Measurements from ENCODE around the gene TMEM187.

The TMEM187 gene

GRCh38 chrX:153935326-153935851, 37.2 kb upstream of the TMEM187 start:
- DNase-seq (ENCODE audit: low read depth): no peak

- DNase-seq (ENCODE audit: low read depth): no peak
Observed at GRCh38 chrX:153937056-153937455, 35.5 kb upstream of the TMEM187 start.

- no peak for DNase-seq (ENCODE audit: low read depth)
Observed at GRCh38 chrX:153938226-153938786, 34.2 kb upstream of the TMEM187 start.

- DNase-seq (ENCODE audit: low read depth): no peak
Observed at GRCh38 chrX:153939573-153939972, 33.0 kb upstream of the TMEM187 start.

DNA sequence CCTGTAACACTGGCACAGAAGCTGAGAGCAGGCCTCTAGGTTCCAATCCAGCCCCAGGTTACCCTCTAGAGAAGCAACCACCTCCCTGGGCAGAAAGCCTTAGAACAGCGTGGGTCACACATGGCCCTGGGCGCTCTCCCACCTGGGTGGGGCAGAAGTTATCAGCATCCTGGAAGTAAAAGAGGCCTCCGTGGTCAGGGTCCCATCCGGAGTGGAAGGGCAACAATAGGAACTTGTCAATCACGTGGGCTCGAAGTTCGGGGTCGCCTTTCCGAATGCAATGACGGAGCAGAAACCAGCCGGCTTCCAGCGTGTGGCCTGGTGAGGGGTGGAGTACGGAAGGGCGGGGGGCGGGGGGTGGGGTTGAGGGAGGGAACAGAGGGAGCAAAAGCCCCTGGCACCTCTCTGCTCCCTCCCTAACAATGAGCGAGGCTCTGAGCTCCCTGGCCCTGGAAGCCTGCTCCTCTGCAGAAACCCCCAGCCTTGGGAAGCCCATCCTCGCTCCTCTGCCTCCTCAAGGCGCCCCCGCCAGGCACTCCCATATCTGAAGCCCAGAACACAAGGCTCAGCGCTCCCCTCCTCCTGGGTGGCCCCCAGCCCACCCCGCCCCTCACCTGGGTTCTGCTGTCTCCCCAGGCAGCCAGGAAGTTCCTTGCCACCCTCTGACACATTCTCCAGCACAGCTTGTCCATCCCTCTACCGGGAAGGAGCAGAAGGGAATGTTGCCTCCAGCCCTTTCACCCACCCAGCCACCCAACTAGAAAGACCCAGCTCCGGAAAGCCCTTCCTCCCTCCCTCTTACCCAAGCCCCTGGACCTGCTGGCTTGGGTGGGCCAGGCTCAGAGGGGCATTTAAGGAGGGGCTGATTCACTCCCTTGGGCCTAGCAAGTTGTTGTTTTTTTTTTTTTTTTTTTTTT, 31.0 kb upstream of the TMEM187 start:
- DNase-seq (ENCODE audit: low read depth): no peak

GRCh38 chrX:153944140-153944799, 28.3 kb upstream of the TMEM187 start, which contains the start of gene RENBP:
RENBP (minus strand) TSS chrX:153944643; CDS start chrX:153944610, 33 bp downstream.
- no peak for DNase-seq (ENCODE audit: low read depth)

GRCh38 chrX:153944800-153945150, 27.8 kb upstream of the TMEM187 start:
- DNase-seq (ENCODE audit: low read depth): no peak

GRCh38 chrX:153945956-153946943, 26.3 kb upstream of the TMEM187 start:
- no peak for DNase-seq (ENCODE audit: low read depth)

DNA sequence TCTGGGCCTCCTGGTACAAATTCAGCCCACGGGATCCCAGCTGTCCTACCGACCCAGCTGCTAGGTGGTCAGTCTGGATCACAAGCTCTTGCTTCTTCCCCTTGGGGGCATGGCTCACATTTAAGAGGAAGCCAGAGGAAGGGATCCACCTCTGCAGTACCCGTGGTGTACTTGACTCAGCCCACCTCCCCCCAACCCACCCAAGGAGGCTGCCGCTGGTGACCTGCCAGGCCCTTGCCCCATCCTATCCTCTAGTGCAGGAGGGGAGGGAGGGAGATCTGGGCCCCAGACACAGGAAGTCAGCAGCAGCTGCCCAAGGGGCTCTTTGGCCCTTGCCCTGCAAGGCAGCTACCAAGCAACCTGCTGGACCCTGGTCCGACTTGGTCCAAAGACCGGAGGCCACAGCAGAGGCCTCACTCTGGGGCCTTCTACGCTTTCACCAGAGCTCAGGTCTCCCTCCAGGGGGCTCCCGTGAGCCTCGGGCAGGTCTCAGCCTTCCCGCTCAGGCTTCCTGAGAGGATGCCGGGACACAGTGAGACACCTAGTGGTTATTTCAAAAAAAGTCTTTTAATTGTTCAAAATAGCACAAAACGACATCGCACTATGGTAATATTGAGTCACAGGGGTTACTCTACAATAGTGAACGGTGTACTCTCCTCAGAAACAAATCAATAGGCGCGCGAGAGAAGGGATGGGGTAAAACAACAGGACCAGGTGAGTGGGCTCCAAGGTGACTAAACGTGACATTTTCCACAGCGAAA, 25.4 kb upstream of the TMEM187 start:
- DNase-seq (ENCODE audit: low read depth): peak; percentile 49

DNA sequence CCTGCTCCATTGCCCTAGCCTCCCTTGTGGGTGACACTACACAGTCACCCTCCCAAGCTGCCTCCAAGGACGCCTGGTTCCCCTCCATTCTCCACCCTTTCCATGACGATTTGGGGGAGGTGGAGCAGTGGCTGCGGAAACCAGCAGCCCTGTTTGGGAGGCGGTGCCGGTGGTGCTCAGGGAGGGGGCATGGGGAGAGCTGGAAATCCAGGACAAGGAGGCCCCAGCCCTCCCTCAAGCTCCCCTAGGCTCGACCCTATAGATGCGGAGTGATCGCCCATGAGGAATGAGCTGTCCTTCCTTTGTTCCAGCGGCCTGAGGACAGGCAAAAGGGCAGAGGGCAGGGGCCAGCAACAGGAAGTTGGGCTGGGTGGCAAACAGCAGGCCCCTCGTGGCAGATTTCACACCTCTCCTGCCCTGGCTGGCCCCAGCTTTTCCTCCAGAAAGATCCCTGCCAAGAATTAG, 24.5 kb upstream of the TMEM187 start:
- DNase-seq (ENCODE audit: low read depth): no peak

DNA sequence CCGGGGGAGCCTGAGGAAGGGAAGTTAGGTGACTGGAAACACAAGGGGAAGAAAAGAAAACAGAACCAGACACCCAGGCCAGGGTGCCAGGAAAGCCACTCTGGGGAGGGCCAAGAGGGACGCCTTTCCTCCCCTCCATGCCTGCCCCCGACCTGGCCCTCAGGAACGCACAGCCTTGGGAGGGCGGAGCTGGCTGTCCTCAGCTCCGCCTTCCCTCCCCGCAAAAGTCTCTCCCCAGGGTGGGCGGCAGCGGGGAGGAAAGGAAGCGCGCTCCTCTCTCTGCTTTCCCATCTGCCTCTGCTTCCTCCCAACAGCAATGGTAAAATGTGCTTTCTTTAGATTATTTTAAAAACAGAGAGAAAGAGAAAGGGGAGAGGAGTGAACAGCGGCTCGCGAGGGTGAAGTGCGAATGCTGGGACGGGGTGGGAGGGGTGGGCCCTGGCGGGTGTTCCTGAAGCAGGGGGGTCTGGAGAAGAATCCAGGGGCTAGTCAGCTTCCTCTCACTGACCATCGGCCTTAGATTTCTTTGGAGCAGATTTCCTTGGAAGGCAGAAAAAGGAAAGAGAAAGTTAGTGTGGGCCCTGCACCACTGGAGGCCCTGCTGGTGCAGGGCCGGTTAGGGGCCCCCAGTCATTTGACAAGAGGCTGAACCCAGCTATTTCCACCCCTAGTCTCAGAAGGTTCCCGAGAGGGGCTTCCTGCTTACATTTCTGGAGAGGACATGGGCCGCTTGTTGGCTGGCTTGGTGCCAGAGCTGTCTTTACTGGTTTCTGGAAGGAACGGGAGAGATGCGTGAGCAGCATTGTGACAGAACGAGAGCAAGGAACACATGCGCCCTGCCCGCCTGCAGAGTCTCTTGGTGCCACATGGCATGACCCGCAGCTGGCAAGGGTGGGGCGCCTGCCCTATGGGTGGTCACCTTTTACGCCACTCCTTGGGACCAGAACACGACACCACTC, 23.4 kb upstream of the TMEM187 start:
- DNase-seq (ENCODE audit: low read depth): no peak

- no peak for DNase-seq (ENCODE audit: low read depth)
Observed at GRCh38 chrX:153950127-153950526, 22.4 kb upstream of the TMEM187 start.

DNA sequence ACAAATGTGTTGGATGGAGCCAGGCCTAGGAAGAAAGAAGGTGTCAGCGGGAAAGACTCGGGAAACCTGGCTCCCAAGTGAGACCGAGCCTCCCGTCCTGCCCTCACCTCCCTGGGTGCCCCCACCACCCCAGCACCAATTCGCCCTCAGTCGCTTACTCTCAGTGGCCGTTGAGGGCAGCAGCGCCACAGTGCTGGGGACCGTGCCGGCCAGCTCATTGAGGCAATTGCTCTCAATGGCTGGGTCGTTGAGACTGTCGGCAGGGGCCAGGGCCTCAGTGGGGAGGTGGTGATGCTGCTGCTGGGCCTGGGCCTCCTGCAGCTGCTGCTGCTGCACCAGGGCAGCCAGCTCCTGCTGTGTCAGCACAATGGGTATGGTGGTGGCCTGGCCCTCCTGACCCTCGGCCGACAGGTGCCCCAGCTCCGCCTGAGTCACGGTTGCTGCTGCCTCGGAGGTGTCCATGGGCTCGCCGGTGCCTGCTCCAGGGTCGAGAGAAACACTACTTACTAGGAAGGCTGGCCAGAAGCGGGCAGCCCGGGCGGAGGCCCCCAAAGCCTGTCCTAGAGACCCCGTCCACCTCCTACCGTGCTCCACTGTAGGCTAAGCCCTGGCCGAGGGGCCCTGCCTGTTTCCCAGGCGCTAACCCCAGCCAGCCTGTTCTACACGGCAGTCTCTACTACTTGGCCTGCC, 20.7 kb upstream of the TMEM187 start:
- DNase-seq (ENCODE audit: low read depth): no peak

GRCh38 chrX:153952373-153953026, 20.1 kb upstream of the TMEM187 start:
- no peak for DNase-seq (ENCODE audit: low read depth)

DNA sequence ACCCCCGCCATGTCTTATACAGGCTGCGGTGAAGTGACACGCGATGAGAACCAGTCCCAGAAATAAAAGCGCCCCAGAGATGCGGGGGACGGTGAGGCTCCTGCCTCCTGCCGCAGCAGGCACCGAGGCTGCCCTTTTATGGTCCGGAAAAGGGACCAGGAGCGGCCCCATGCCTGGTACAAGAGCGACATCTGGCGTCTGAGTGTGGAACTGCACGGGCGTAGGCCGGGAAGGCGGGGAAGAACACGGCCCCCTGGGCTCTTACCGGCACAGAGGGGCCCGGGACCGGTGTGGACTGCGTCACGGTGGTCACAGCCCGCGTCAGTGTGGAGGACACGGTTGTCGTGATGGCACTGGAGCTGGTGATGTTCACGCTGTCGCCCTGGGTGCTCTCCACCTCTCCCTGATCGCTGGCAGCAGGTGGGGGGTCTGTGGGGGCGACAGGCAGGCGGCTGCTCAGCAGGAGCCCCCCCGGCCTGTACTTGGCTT, 19.2 kb upstream of the TMEM187 start:
- no peak for DNase-seq (ENCODE audit: low read depth)

GRCh38 chrX:153953892-153954557, 18.5 kb upstream of the TMEM187 start:
- DNase-seq (ENCODE audit: low read depth): no peak

GRCh38 chrX:153954558-153955227, 17.9 kb upstream of the TMEM187 start:
- DNase-seq (ENCODE audit: low read depth): no peak
